IMR-90 (cell line): Measurements from ENCODE around the gene SELENOO. TPM values are rescaled to one million over a fixed set of nuclear protein-coding genes. Genes with fewer than 3 reads are reported as not detected.

Source experiments
- ATAC-seq: fragments of 200-7000 bp; cut with Tn5 transposase; 2 replicates; pipeline ENCODE4 v1.9.1; 2020; ENCODE audit warnings: low read depth, mild to moderate bottlenecking, moderate library complexity
- BruUV-seq: library from RNA; stranded (reverse); fragments of 400-500 nt; replicated peaks from 2 replicates; lab custom pipeline; 2021; lab: Mats Ljungman, UMichigan
- CTCF ChIA-PET: fragments of 300-600 bp; formaldehyde crosslinking; extraction: SDS; loops from one replicate; lab custom pipeline; 2021; ENCODE audit warnings: antibody characterized with exemption; lab: Yijun Ruan, JAX
- POLR2A ChIA-PET: fragments of 300-600 bp; sonication (Branson Sonifier 250); formaldehyde crosslinking; loops from one replicate; lab custom pipeline; 2022; ENCODE audit warnings: antibody characterized with exemption; ENCODE audit not compliant: unreplicated experiment; lab: Charles Lee
- DNase-seq: peaks from one replicate; pipeline ENCODE4 v3.0.0; 2013
- H2AFZ ChIP-seq: replicated peaks from 2 replicates; pipeline ENCODE3; 2013; ENCODE audit warnings: low read length, mild to moderate bottlenecking; ENCODE audit not compliant: poor library complexity
- H2AK5ac ChIP-seq: 2 replicates; pipeline ENCODE4 v1.6.1; 2013; ENCODE audit warnings: low read depth, low read length, inconsistent platforms
- H2AK9ac ChIP-seq: replicated peaks from 2 replicates; pipeline ENCODE3; 2013; ENCODE audit warnings: mild to moderate bottlenecking, low read depth, low read length, moderate library complexity; ENCODE audit not compliant: poor library complexity
- H2BK120ac ChIP-seq: 2 replicates; pipeline ENCODE4 v1.6.1; 2013; ENCODE audit warnings: low read depth, low read length, inconsistent platforms
- H2BK15ac ChIP-seq: 3 replicates; pipeline ENCODE4 v1.6.1; 2013; ENCODE audit warnings: low read depth, low read length, inconsistent platforms
- H2BK20ac ChIP-seq: 2 replicates; pipeline ENCODE4 v1.6.1; 2013; ENCODE audit warnings: low read depth, mild to moderate bottlenecking, inconsistent platforms, low read length, moderate library complexity
- H2BK5ac ChIP-seq: 2 replicates; pipeline ENCODE4 v1.6.1; 2013; ENCODE audit warnings: mild to moderate bottlenecking, low read depth, low read length, inconsistent platforms; ENCODE audit not compliant: poor library complexity, severe bottlenecking
- H3K14ac ChIP-seq: replicated peaks from 2 replicates; pipeline ENCODE4 v1.6.1; 2013; ENCODE audit warnings: low read depth, low read length, inconsistent platforms
- H3K18ac ChIP-seq: 2 replicates; pipeline ENCODE4 v1.6.1; 2013; ENCODE audit warnings: low read depth, low read length, control low read depth
- H3K23ac ChIP-seq: 2 replicates; pipeline ENCODE4 v1.6.1; 2013; ENCODE audit warnings: low read depth, low read length, inconsistent platforms
- H3K27ac ChIP-seq: 2 replicates; pipeline ENCODE4 v1.5.1; 2013; ENCODE audit warnings: mild to moderate bottlenecking, control low read depth, low read length; ENCODE audit not compliant: insufficient read depth
- H3K27me3 ChIP-seq: 2 replicates; pipeline ENCODE4 v1.6.1; 2013; ENCODE audit warnings: low read length; ENCODE audit not compliant: control insufficient read depth, insufficient read depth
- H3K36me3 ChIP-seq: 2 replicates; pipeline ENCODE4 v1.6.1; 2013; ENCODE audit warnings: low read length, mixed read lengths; ENCODE audit not compliant: control insufficient read depth, insufficient read depth
- H3K4ac ChIP-seq: 2 replicates; pipeline ENCODE4 v1.6.1; 2013; ENCODE audit warnings: low read depth, low read length, inconsistent platforms
- H3K4me1 ChIP-seq: 2 replicates; pipeline ENCODE4 v1.6.1; 2013; ENCODE audit warnings: low read length, mixed read lengths; ENCODE audit not compliant: control insufficient read depth, insufficient read depth
- H3K4me2 ChIP-seq: 2 replicates; pipeline ENCODE4 v1.6.1; 2013; ENCODE audit warnings: low read depth, mild to moderate bottlenecking, control low read depth, low read length, moderate library complexity
- H3K4me3 ChIP-seq: 2 replicates; pipeline ENCODE4 v1.5.1; 2013; ENCODE audit warnings: low read depth, mild to moderate bottlenecking, control low read depth, low read length, moderate library complexity; ENCODE audit not compliant: insufficient read depth
- H3K56ac ChIP-seq: 2 replicates; pipeline ENCODE4 v1.6.1; 2013; ENCODE audit warnings: low read length, inconsistent platforms; ENCODE audit not compliant: insufficient read depth; ENCODE audit errors: extremely low read depth
- H3K79me1 ChIP-seq, 2 experiments: 2 replicates each; pipeline ENCODE4 v1.6.1; 2013; ENCODE audit warnings: low read length in 2 of 2, inconsistent platforms in 1 of 2, low read depth in 1 of 2
- H3K9ac ChIP-seq: 2 replicates; pipeline ENCODE4 v1.6.1; 2013; ENCODE audit warnings: low read depth, low read length, control low read depth
- H3K9me1 ChIP-seq: 2 replicates; pipeline ENCODE4 v1.6.1; 2013; ENCODE audit warnings: low read length, inconsistent platforms; ENCODE audit not compliant: insufficient read depth
- H3K9me3 ChIP-seq: 2 replicates; pipeline ENCODE4 v1.6.1; 2013; ENCODE audit warnings: low read length; ENCODE audit not compliant: control insufficient read depth, insufficient read depth
- H4K20me1 ChIP-seq: 2 replicates; pipeline ENCODE4 v1.6.1; 2013; ENCODE audit warnings: low read length, inconsistent platforms; ENCODE audit not compliant: insufficient read depth
- H4K5ac ChIP-seq: 2 replicates; pipeline ENCODE4 v1.6.1; 2013; ENCODE audit warnings: mild to moderate bottlenecking, low read depth, low read length, control low read depth
- H4K8ac ChIP-seq, 2 experiments: 2 replicates each; pipeline ENCODE4 v1.6.1; 2013; ENCODE audit warnings: low read depth in 2 of 2, low read length in 2 of 2, control low read depth in 1 of 2, inconsistent platforms in 1 of 2
- H4K91ac ChIP-seq: 2 replicates; pipeline ENCODE4 v1.6.1; 2013; ENCODE audit warnings: low read depth, low read length, inconsistent platforms; ENCODE audit not compliant: insufficient read depth
- BHLHE40 ChIP-seq: fragments of 150-350 bp; IDR thresholded peaks from 2 replicates; pipeline ENCODE4 v1.6.1; 2016; ENCODE audit warnings: mild to moderate bottlenecking, low read depth, low read length
- CEBPB ChIP-seq: IDR thresholded peaks from 2 replicates; pipeline ENCODE4 v1.6.1; 2012; ENCODE audit warnings: low read depth, low read length, improper control_type of control experiment
- CHD1 ChIP-seq: IDR thresholded peaks from 2 replicates; pipeline ENCODE4 v1.6.1; 2012; ENCODE audit warnings: low read depth, low read length, improper control_type of control experiment
- ELK1 ChIP-seq: fragments of 150-350 bp; IDR thresholded peaks from 2 replicates; pipeline ENCODE4 v1.6.1; 2016; ENCODE audit warnings: low read depth, mild to moderate bottlenecking, low read length, moderate library complexity, borderline replicate concordance
- FOS ChIP-seq: fragments of 150-350 bp; IDR thresholded peaks from 2 replicates; pipeline ENCODE4 v1.6.1; 2016; ENCODE audit warnings: low read depth, low read length
- MAFK ChIP-seq: IDR thresholded peaks from 2 replicates; pipeline ENCODE4 v1.6.1; 2012; ENCODE audit warnings: low read depth, low read length, improper control_type of control experiment
- MAZ ChIP-seq: IDR thresholded peaks from 2 replicates; pipeline ENCODE4 v1.6.1; 2012; ENCODE audit warnings: low read depth, mild to moderate bottlenecking, low read length, improper control_type of control experiment, moderate library complexity, borderline replicate concordance
- MXI1 ChIP-seq: IDR thresholded peaks from 2 replicates; pipeline ENCODE4 v1.6.1; 2012; ENCODE audit warnings: low read depth, mild to moderate bottlenecking, low read length, moderate library complexity, borderline replicate concordance
- NFE2L2 ChIP-seq: fragments of 150-350 bp; IDR thresholded peaks from 2 replicates; pipeline ENCODE4 v1.6.1; 2016; ENCODE audit warnings: low read depth, mild to moderate bottlenecking, low read length
- POLR2A ChIP-seq: IDR thresholded peaks from 2 replicates; pipeline ENCODE4 v1.6.1; 2012; ENCODE audit warnings: mild to moderate bottlenecking, low read depth, low read length
- RAD21 ChIP-seq: IDR thresholded peaks from 2 replicates; pipeline ENCODE4 v1.6.1; 2012; ENCODE audit warnings: low read length, improper control_type of control experiment
- RCOR1 ChIP-seq: IDR thresholded peaks from 2 replicates; pipeline ENCODE4 v1.6.1; 2012; ENCODE audit warnings: mild to moderate bottlenecking, low read length, improper control_type of control experiment; ENCODE audit not compliant: insufficient replicate concordance
- RFX5 ChIP-seq: IDR thresholded peaks from 2 replicates; pipeline ENCODE4 v1.8.0; 2012; ENCODE audit warnings: low read depth, mild to moderate bottlenecking, low read length, moderate library complexity
- SMC3 ChIP-seq: fragments of 150-350 bp; IDR thresholded peaks from 2 replicates; pipeline ENCODE4 v1.6.1; 2016; ENCODE audit warnings: low read depth, mild to moderate bottlenecking, antibody characterized with exemption, low read length, moderate library complexity
- WGBS, 2 experiments: methylation state at CpG; one replicate each; pipeline versions ENCODE4 v1.1.5 to v1.1.7; 2013; ENCODE audit warnings: missing lambda C conversion rate in 2 of 2; ENCODE audit not compliant: insufficient read length in 1 of 2; ENCODE audit errors: extremely low coverage in 2 of 2; 5-methylcytosine and 5-hydroxymethylcytosine counted together
- dilution Hi-C: fragments of 300-500 bp; cut with HindIII; formaldehyde crosslinking; loops from one replicate; pipeline ENCODE4 v1.14.3; 2018; ENCODE audit warnings: low sequenced_read_pairs; ENCODE audit not compliant: unreplicated experiment
- in situ Hi-C: fragments of 300-500 bp; cut with MboI; formaldehyde crosslinking; loops from 3 replicates; pipeline ENCODE4 v1.14.3; 2019; ENCODE audit warnings: low sequenced_read_pairs, inconsistent platforms, mixed read lengths
- intact Hi-C: fragments of 100-400 bp; cut with micrococcal nuclease; formaldehyde crosslinking; loops from 2 replicates; pipeline ENCODE4 v1.10.0; 2022
- polyA plus RNA-seq, 3 experiments: library from polyadenylated mRNA; depleted of rRNA; stranded (reverse); fragments of >200 nt; gene quantifications; 2 replicates each; pipeline ENCODE4 v1.2.3, GENCODE V29; 2012; ENCODE audit warnings: low replicate concordance in 1 of 3
- total RNA-seq: library from RNA; depleted of rRNA; stranded (reverse); fragments of >200 nt; gene quantifications from 2 replicates; pipeline ENCODE4 v1.2.3, GENCODE V29; 2012
- TF ChIP-seq, protein P1 (sequence below): fragments of 150-350 bp; IDR thresholded peaks from 2 replicates; pipeline ENCODE4 v1.6.1; 2017; ENCODE audit warnings: mild to moderate bottlenecking, antibody characterized with exemption, low read length, low read depth

The SELENOO gene
- total and polyA plus RNA-seq, 2 of the 4 experiments (the other 2 are of a cell fraction): 10.4 to 21.4 TPM

DNA sequence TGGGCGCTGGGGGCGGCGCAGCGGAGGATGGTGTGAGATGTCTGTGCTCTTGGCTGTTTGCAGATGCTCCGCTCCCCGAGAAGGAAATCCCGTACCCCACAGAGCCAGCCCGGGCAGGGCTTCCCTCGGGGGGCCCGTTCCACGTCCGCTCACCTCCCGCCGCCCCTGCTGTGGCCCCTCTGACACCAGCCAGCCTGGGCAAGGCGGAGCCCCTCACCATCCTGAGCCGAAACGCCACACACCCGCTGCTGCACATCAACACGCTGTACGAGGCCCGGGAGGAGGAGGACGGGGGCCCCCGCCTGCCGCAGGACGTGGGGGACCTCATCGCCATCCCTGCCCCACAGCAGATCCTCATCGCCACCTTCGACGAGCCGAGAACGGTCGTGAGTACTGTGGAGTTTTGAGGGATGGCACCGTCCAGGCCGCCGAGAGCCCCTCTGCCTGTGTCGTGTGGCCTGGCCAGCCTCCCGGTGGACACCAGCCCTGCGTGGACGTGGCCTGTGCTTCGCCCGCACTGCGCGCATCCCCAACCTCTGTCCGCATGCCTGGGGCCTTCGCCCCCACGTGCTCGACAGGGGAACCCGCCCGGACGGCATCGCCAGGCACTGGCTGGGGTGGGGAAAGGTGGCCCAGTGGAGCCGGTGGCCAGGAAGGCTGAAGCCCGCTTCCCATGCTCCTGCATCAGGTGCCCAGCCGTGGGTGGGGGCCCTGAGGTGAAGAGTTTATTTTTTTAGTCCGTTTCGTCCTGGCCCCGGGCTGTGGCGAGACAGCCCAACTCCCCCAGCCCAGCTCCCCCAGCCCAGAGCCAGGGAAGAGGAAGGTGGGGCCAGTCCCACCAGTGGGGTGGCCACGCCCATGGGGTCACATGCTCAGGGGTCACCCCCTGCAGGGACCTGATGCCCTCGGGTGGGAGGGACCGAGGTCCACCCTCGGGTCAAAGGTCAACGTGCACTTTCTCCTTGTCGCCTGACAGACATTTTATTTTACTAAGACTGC is 21.6 kb upstream of the SELENOO start:
- ATAC-seq: no peak
- no peak for TF ChIP-seq RAD21
- no peak for TF ChIP-seq POLR2A
- no peak for TF ChIP-seq ELK1
- no peak for TF ChIP-seq MAZ
- no peak for TF ChIP-seq CEBPB
- no peak for TF ChIP-seq CHD1
- TF ChIP-seq MAFK: no peak
- TF ChIP-seq SMC3: no peak
- TF ChIP-seq NFE2L2: no peak
- TF ChIP-seq RCOR1: no peak
- no peak for TF ChIP-seq RFX5
- TF ChIP-seq, protein P1, sequence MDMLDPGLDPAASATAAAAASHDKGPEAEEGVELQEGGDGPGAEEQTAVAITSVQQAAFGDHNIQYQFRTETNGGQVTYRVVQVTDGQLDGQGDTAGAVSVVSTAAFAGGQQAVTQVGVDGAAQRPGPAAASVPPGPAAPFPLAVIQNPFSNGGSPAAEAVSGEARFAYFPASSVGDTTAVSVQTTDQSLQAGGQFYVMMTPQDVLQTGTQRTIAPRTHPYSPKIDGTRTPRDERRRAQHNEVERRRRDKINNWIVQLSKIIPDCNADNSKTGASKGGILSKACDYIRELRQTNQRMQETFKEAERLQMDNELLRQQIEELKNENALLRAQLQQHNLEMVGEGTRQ: no peak
- TF ChIP-seq FOS: no peak
- no peak for TF ChIP-seq BHLHE40
- TF ChIP-seq MXI1: no peak

More for the DNA sequence above, 21.6 kb upstream of the SELENOO start:
- H3K14ac ChIP-seq: no peak overlapping the region
- no peak overlapping the region for H4K8ac ChIP-seq
- no peak overlapping the region for H2BK5ac ChIP-seq
- CTCF ChIA-PET: no interaction called here
- H3K4ac ChIP-seq: no peak overlapping the region
- H3K18ac ChIP-seq: no peak overlapping the region
- DNase-seq: no peak
- no peaks in the 10 kb centered on the region; the same call in 1 of the 2 replicates for H3K27me3 ChIP-seq
- H2BK120ac ChIP-seq: no peak overlapping the region
- no peak overlapping the region for H2AK5ac ChIP-seq
- H3K36me3 ChIP-seq: peaks cover 2% of the 10 kb centered on the region; the same call in 1 of the 2 replicates
- H4K5ac ChIP-seq: no peak overlapping the region
- H2AK9ac ChIP-seq: peak overlapping the region; percentile 50
- intact Hi-C loops (no loop called here), in situ Hi-C loops (no loop called here), dilution Hi-C loops (no loop called here)
- no peaks in the 10 kb centered on the region for H3K9me3 ChIP-seq
- no peaks in the 10 kb centered on the region for H3K9me1 ChIP-seq
- H3K56ac ChIP-seq: no peak overlapping the region
- no peaks in the 10 kb centered on the region for H3K79me1 ChIP-seq
- H4K20me1 ChIP-seq: no peaks in the 10 kb centered on the region
- BruUV-seq: no TSS peak
- no peak overlapping the region for H3K9ac ChIP-seq
- peak overlapping the region; percentile 70 for H2AFZ ChIP-seq
- H3K4me1 ChIP-seq: peaks cover 1% of the 10 kb centered on the region; the same call in 1 of the 2 replicates
- no peak overlapping the region for H3K4me3 ChIP-seq
- no peak overlapping the region for H3K23ac ChIP-seq
- 85% methylated on average over 26 of the region's 64 CpGs; no CpG with 5 or more reads in 1 of the 2 experiments for WGBS, 2 experiments
- H3K4me2 ChIP-seq: no peak overlapping the region
- POLR2A ChIA-PET: no interaction called here
- no peak overlapping the region for H2BK15ac ChIP-seq
- H4K91ac ChIP-seq: no peak overlapping the region
- H2BK20ac ChIP-seq: no peak overlapping the region
- H3K27ac ChIP-seq: no peak overlapping the region
